SW 1271 (cell line): ENCODE results near the gene CBARP.

Experiments
- DNase-seq, 2 experiments: peaks; one replicate each; lab custom pipeline; 2025; lab: John Stamatoyannopoulos, UW

CBARP gene

GRCh38 chr19:1275976-1276627, 38.3 kb upstream of the CBARP start:
- DNase-seq = no peak

- peak; percentile 90 to 94 for DNase-seq
Measured at GRCh38 chr19:1275260-1275975, 37.6 kb upstream of the CBARP start, which contains the start of gene FAM174C. Gene FAM174C, plus strand, starts transcription at chr19:1275530. Its CDS starts 20 bp downstream, at chr19:1275550.

GRCh38 chr19:1274852-1275259, 37.1 kb upstream of the CBARP start:
- DNase-seq = peak in 1 of 2 experiments; percentile 51

GRCh38 chr19:1274081-1274851, 36.5 kb upstream of the CBARP start:
- DNase-seq = no peak

- no peak for DNase-seq
Measured at GRCh38 chr19:1273263-1274041, 35.6 kb upstream of the CBARP start.

GRCh38 chr19:1272423-1273262, 34.8 kb upstream of the CBARP start:
- DNase-seq = no peak

GRCh38 chr19:1271528-1272422, 34.0 kb upstream of the CBARP start:
- DNase-seq = no peak

GRCh38 chr19:1270854-1271527, 33.2 kb upstream of the CBARP start:
- DNase-seq = no peak

- DNase-seq = no peak
Measured at GRCh38 chr19:1270213-1270853, 32.5 kb upstream of the CBARP start.

GRCh38 chr19:1269478-1270212, 31.8 kb upstream of the CBARP start:
- DNase-seq = peak; percentile 65 to 85

- DNase-seq = peak; percentile 85 to 95
Measured at GRCh38 chr19:1269065-1269477, 31.3 kb upstream of the CBARP start, which contains the start of gene CIRBP. Gene CIRBP, plus strand, starts transcription at chr19:1269332. Its CDS starts 1,602 bp downstream, at chr19:1270934.

GRCh38 chr19:1268226-1269064, 30.6 kb upstream of the CBARP start:
- no peak for DNase-seq

- no peak for DNase-seq
Measured at GRCh38 chr19:1267477-1268225, 29.8 kb upstream of the CBARP start.

- peak in 1 of 2 experiments; percentile 53 for DNase-seq
Measured at GRCh38 chr19:1266916-1267476, 29.2 kb upstream of the CBARP start.

GRCh38 chr19:1266129-1266915, 28.5 kb upstream of the CBARP start:
- DNase-seq = peak; percentile 78 to 82
